ENCODE results near the gene C11orf24.

The C11orf24 gene

GRCh38 chr11:68242616-68243015 is 29.2 kb downstream of the C11orf24 start:
- no peak for TF ChIP-seq CTCF (IDR thresholded peaks at IDR 0.05; ENCODE audit: low read depth, low read length, missing control alignments)
- H3K4me3 ChIP-seq (replicated peaks; ENCODE audit: low read depth, low read length): no peak overlapping the region
- no peak for DNase-seq (ENCODE audit: extremely low read depth, low read depth)

GRCh38 chr11:68231621-68232020 is 40.2 kb downstream of the C11orf24 start:
- no peak for DNase-seq (ENCODE audit: extremely low read depth, low read depth)
- no peak overlapping the region for H3K4me3 ChIP-seq (replicated peaks; ENCODE audit: low read depth, low read length)
- TF ChIP-seq CTCF (IDR thresholded peaks at IDR 0.05; ENCODE audit: low read depth, low read length, missing control alignments): no peak

GRCh38 chr11:68229601-68230000 is 42.2 kb downstream of the C11orf24 start:
- H3K4me3 ChIP-seq (replicated peaks; ENCODE audit: low read depth, low read length): no peak overlapping the region
- TF ChIP-seq CTCF (IDR thresholded peaks at IDR 0.05; ENCODE audit: low read depth, low read length, missing control alignments): no peak
- no peak for DNase-seq (ENCODE audit: extremely low read depth, low read depth)

- no peak for TF ChIP-seq CTCF (IDR thresholded peaks at IDR 0.05; ENCODE audit: low read depth, low read length, missing control alignments)
- DNase-seq (ENCODE audit: extremely low read depth, low read depth): no peak
Measured at GRCh38 chr11:68226421-68226820, 45.4 kb downstream of the C11orf24 start.

GRCh38 chr11:68224606-68225005 is 47.2 kb downstream of the C11orf24 start:
- no peak for DNase-seq (ENCODE audit: extremely low read depth, low read depth)
- TF ChIP-seq CTCF (IDR thresholded peaks at IDR 0.05; ENCODE audit: low read depth, low read length, missing control alignments): no peak
- H3K4me3 ChIP-seq (replicated peaks; ENCODE audit: low read depth, low read length): no peak overlapping the region

More at GRCh38 chr11:68226421-68226820, 45.4 kb downstream of the C11orf24 start:
- no peak overlapping the region for H3K4me3 ChIP-seq (replicated peaks; ENCODE audit: low read depth, low read length)

GRCh38 chr11:68223275-68223674 is 48.5 kb downstream of the C11orf24 start:
- DNase-seq (ENCODE audit: extremely low read depth, low read depth): no peak
- H3K4me3 ChIP-seq (replicated peaks; ENCODE audit: low read depth, low read length): no peak overlapping the region
- no peak for TF ChIP-seq CTCF (IDR thresholded peaks at IDR 0.05; ENCODE audit: low read depth, low read length, missing control alignments)

- DNase-seq (ENCODE audit: extremely low read depth, low read depth): no peak
- no peak overlapping the region for H3K4me3 ChIP-seq (replicated peaks; ENCODE audit: low read depth, low read length)
- TF ChIP-seq CTCF (IDR thresholded peaks at IDR 0.05; ENCODE audit: low read depth, low read length, missing control alignments): no peak
Measured at GRCh38 chr11:68221406-68221805, 50.4 kb downstream of the C11orf24 start.
